Stimulated activated CD8-positive, alpha-beta memory T cell treated with anti-CD3 and anti-CD28 coated beads, Interleukin-15, amount 100 ng/mL, for 24 hours (primary cell): ENCODE data around the gene CCNJ.
"Not testable (repeated sequence)": the region's sequence is repeated elsewhere in the genome, so short reads cannot be mapped to it uniquely, and the experiment has no call there.

Experiments
- DNase-seq: peaks from one replicate; pipeline ENCODE4 v3.0.0-alpha.2; 2020; ENCODE audit warnings: low read depth

CCNJ gene

GRCh38 chr10:96043033-96043892 lies at the start of gene CCNJ:
Gene CCNJ (plus strand): TSS chr10:96043583. CDS start chr10:96044394, 811 bp downstream.
- peak; percentile 56 for DNase-seq

- not testable (repeated sequence) for DNase-seq
Measured at GRCh38 chr10:95994376-95994775, 49.0 kb upstream of the CCNJ start.

- no peak for DNase-seq
Measured at GRCh38 chr10:95998255-95998784, 45.1 kb upstream of the CCNJ start.

- DNase-seq, result no peak
Measured at GRCh38 chr10:96013956-96014355, 29.4 kb upstream of the CCNJ start.

GRCh38 chr10:96014473-96015102 lies 28.8 kb upstream of the CCNJ start:
- no peak for DNase-seq

- no peak for DNase-seq
Measured at GRCh38 chr10:96017191-96017687, 26.1 kb upstream of the CCNJ start.

- no peak for DNase-seq
Measured at GRCh38 chr10:96021332-96021731, 22.1 kb upstream of the CCNJ start.

- DNase-seq, result no peak
Measured at GRCh38 chr10:96022739-96023138, 20.6 kb upstream of the CCNJ start.

GRCh38 chr10:96023168-96023567 lies 20.2 kb upstream of the CCNJ start:
- DNase-seq, result no peak

GRCh38 chr10:96025566-96025965 lies 17.8 kb upstream of the CCNJ start:
- no peak for DNase-seq

GRCh38 chr10:96034625-96035024 lies 8.8 kb upstream of the CCNJ start:
- no peak for DNase-seq

GRCh38 chr10:96038476-96039387 lies 4.7 kb upstream of the CCNJ start:
- DNase-seq, result no peak

- no peak for DNase-seq
Measured at GRCh38 chr10:96041146-96041545, 2.2 kb upstream of the CCNJ start.

GRCh38 chr10:96043893-96044715 lies 721 bp downstream of the CCNJ start:
- peak; percentile 19 for DNase-seq

- no peak for DNase-seq
Measured at GRCh38 chr10:96044736-96045135, 1.4 kb downstream of the CCNJ start.

- no peak for DNase-seq
Measured at GRCh38 chr10:96046546-96046945, 3.2 kb downstream of the CCNJ start.

GRCh38 chr10:96047004-96047649 lies 3.7 kb downstream of the CCNJ start:
- no peak for DNase-seq

- not testable (repeated sequence) for DNase-seq
Measured at GRCh38 chr10:96047925-96048324, 4.5 kb downstream of the CCNJ start.

- no peak for DNase-seq
Measured at GRCh38 chr10:96049340-96049739, 6.0 kb downstream of the CCNJ start.

GRCh38 chr10:96053985-96054384 lies 10.6 kb downstream of the CCNJ start:
- DNase-seq, result no peak

GRCh38 chr10:96056787-96057186 lies 13.4 kb downstream of the CCNJ start:
- no peak for DNase-seq
